ENCODE measurements around the gene SIPA1L3.
A peak's percentile ranks its signal among the peaks of the same experiment; 100 is the strongest.

The SIPA1L3 gene

DNA sequence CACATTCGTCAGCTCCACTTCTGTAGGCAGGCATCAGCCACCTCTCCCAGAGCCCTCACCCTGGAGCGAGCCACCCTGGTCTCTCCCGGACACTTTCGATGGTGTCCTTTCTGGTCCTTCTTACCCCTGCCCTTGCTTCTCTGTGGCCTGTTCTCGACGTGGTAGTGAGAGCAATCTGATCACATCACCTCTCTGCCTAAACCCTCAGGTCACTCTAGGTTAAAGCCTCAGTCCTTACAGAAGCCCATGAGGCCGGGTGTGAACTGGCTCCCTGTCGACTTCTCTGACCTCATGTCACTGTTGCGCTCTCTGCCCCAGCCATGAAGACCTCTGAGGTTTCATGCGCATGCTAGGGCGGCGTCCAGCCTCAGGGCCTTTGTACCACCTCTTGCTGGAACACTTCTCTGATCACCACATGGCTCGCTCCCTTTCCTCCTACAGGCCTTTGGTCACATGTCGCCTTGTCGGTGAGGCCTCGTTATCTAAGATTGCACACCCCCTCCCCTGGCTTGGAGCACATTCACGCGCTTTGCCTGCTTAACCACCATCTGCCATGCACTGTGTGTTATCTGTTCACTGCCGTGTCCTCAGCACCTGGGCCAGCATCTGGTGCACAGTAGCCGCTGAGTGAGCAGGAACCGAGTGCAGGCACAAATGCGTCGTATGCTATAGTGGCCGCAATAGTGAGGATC lies 215.5 kb downstream of the SIPA1L3 start:
- no peak for DNase-seq

DNA sequence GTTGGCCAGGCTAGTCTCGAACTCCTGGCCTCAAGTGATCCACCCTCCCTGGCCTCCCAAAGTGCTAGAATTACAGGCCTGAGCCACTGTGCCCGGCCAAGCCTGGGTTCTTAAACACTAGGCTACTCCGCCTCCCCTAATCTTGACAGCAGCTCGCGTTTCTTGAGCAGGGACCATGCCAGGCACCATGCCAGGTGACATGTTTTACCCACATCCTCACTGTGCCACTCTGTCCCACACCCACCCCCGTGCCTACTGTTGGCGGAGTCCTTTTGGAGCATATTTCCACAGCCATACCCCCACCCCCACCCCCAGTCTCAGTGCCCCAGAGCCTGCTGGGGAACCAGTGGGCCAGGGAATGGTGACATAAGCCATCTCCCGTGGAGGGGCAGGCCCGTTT lies 218.2 kb downstream of the SIPA1L3 start:
- no peak for DNase-seq

DNA sequence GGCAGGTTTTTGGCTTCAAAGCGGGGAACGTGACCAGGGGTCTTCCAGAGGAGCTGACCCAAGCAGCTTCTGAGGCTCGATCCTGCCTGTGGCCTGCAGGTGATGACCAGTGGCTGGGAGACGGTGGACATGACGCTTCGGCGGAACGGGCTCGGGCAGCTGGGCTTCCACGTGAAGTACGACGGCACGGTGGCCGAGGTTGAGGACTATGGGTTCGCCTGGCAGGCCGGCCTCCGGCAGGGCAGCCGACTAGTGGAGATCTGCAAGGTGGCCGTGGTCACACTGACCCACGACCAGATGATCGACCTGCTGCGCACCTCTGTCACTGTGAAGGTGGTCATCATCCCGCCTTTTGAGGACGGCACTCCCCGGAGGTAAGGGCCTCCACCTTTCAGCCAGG lies 223.4 kb downstream of the SIPA1L3 start:
- DNase-seq: no peak

DNA sequence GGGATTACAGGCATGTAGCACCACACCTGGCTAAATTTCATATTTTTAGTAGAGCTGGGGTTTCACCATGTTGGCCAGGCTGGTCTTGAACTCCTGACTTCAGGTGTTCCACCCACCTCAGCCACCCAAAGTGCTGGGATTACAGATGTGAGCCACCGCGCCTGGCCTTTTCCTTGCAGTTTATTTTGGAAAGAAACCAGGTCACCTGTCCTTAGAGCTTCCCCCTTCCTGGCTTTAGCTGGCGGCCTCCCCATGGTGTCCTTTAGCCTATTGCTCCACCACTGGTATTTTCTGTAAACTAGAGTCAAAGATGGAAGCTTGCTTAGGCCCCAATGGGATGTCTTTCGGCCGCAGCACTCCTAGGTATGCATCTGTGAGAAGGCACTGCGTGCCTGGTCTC lies 225.8 kb downstream of the SIPA1L3 start:
- DNase-seq: no peak

DNA sequence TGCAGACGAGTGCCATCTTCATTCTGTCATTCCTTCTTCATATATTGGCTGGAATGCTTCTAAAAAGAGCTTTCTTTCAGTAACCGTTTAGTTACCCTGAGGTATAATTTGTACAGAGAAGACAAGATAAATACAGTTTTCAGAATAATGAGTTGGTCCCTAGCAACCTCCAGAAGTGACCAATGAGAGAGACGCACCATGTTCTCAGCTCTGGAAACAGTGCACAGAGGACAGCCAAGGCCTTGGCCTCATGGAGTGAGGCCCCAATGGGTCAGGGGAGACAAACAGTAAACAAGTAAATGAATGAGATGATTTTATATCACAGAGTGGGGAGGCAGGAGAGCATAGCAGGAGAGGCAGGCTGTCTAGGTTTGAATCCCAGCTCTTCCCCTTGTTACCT lies 226.3 kb downstream of the SIPA1L3 start:
- DNase-seq: no peak

DNA sequence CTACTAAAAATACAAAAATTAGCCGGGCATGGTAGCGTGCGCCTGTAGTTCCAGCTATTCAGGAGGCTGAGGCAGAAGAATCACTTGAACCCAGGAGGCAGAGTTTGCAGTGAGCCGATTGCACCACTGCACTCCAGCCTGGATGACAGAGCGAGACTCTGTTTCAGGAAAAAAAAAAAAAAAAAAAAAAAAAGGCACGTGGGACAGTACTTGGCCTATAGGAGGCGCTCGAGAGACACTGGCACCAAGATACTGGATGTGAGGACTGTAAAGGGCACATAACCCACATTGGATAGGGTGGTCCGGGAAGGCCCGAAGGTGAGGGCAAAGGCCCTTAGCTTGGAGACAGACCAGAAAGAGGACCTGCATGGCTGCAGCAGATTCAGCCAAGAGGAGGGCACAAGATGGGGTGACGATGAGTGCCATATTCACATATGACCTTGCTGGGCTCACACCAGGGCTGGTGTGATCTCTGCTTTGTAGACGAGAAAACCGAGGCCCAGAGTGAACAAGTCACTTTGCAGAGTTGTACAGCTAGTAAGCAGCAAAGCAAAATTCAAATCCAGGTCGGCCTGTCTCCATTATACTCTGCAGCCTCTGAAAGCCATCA lies 227.6 kb downstream of the SIPA1L3 start:
- DNase-seq: peak; percentile 30

DNA sequence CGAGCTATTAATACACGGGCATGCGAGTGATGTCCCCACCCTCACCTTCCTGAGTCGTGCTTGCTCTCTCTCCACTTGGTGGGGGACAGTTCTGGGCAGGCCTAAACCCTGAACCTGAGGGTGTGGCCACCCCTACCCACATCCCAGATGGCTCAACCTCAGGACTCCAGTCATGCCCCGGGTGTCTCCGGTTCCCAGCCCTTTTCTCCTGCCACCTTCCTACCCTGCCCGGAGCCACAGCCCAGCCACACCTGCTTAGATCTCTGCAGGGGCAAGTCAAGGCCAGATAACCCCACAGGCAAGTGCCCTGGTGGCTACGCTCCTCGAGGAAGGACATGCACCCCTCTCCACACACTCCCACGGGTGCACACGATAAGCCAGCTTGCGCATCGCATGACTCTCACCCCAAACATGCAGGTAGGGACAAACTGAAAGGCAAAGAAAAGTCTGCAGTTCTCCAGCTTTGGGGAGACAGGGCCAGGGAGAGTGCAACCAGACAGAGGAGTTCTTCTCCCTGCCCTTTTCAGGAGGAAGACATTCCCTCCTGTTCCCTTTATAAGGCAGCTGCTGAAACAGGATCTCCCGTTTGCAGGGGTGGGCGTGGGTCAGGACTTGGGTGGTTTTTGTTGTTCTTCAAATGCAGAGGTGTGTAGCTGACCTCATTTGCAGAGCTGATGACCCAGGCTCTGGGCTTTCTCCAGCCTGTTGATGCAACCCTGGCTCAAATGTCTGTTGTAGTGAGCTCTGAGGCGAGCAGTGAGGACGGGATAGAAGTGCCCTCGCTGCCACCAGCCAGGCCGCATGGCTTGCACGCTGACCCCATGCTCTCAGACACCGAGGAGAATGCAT lies 228.4 kb downstream of the SIPA1L3 start:
- no peak for DNase-seq

DNA sequence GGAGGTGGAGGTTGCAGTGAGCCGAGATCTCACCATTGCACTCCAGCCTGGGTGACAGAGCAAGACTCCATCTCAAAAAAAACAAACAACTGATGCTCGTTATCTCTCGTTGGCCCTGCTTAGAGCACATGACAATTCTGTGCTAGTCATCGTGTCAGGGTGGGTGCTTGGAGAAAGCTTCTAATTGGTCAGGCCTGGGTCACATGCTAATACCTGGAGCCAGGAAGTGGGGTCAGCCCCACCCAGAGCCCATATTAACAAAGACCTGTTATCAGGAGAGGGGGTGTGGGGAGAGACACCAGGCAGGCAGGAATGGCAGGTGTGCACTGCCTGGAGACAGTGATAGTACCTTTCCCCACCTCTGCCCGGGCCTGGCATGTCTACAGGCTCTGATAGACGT lies 232.1 kb downstream of the SIPA1L3 start:
- DNase-seq: no peak

DNA sequence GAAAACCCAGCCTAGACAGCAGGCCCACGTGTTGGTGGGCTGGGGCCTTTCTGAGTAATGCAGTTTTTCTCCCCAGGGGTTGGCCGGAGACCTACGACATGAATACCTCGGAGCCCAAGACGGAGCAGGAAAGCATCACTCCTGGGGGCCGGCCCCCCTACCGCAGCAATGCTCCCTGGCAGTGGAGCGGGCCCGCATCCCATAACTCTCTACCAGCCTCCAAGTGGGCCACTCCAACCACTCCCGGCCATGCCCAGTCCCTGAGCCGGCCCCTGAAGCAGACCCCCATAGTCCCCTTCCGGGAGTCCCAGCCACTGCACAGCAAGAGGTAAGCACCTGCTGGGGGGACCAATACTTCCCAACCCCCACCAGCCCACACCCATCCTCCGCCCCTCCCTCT lies 234.1 kb downstream of the SIPA1L3 start:
- DNase-seq: no peak

DNA sequence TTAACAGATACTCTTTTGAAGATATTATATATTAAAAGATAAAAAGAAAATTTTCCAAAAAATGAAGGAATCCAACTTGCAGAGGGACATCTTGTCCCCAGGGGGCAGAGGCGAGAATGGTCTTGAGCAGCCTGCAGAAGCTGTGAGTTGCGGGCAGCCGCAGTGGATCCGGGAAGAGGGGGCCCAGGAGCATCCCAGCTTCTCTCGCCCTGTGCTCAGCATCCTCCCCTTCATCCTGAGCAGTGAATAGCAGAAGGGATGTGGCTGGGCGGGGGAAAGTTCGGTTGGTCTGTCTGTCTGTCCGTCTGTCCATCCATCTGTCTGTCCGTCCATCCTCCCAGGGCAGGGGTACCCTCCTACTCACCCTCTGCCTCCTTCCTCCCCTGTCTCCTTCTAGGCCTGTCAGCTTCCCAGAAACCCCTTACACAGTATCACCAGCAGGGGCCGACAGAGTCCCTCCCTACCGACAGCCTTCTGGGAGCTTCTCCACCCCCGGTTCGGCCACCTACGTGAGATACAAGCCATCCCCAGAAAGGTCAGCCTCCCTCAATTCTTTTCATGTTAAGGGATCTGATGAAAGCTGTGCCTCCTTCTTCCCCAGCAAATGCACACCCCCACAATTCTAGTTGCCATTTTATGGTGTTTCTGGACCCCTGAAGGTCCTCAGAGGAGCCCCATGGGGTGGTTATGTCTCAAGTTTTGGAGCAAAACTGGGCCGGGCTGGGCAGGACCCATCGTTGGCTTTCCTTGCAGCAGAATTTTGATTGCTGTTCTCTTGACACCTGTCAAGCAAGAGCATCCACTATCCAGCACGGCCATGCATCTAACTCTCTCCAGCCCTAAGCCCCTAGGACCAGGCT lies 235.4 kb downstream of the SIPA1L3 start:
- DNase-seq: peak; percentile 32

DNA sequence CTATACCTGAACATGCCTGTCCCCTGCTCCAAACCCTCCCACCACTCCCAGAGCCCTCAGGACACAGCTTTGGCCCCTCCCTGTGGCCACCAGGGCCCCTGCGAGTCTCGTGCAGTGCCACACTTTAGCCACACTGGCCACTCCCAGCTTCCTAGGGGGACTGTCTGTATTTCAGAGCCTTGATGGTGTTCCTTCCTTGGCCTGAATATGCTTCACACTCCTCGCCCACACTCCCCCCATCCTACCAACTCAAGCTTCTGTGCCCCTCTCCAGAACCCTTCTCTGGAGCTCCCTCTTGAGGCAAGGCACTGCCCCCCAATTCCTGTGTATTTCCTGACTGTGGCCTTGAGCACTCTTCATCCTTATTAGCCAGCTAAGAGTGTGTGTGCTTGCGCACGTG lies 236.8 kb downstream of the SIPA1L3 start:
- DNase-seq: no peak

DNA sequence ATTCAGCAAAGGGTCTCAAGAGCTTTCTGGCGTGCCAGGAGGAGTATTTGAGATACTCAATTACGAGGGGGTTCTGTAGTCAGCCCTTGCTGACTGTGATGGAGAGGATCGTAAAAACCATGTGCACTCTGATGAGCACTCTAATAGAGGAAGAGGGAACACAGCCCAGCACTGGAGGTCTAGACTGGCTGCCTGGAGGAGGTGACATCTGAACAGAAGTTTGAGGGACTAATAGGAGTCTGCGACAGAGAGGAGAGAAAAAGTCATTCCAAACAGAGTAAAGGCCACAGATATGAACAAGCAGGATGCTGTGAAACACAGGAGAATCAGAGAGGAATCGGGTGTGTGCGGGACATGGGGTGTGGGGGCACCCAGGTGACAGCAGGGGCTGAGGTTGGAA lies 237.7 kb downstream of the SIPA1L3 start:
- no peak for DNase-seq

DNA sequence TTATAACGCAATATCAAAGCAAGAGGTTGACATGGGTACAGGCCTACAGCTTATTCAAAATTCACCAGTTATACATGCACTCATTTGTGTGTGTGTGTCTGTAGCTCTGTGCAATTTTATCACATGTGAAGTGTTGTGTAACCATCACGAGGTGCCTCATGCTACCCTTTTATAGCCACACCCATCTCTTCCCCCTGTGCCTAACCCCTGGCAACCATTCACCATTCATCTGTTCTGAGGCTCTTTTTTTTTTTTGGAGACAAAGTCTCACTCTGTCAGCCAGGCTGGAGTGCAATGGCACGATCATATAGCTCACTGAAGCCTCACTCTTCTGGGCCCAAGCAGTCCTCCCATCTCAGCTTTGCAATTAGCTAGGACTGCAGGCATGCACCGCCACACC lies 238.6 kb downstream of the SIPA1L3 start:
- DNase-seq: no peak

DNA sequence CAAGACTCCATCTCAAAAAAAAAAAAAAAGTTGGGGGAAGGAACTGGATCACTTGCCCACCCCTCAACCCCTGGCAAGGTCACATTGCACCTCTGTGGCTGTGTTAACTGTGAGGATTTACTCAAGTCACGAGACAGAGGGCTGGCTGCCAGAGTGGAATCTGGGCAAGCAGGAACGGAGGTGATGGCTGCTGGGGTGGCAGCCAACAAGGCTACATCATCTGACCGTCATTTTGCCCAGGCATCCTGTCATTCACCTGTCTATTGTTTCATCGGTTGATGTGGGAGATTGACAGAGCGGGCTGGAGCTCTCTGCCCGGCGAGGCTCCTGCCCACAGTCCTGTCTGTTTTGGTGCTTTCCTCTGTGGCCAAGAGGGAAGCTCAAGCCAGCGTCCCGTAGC lies 241.3 kb downstream of the SIPA1L3 start:
- no peak for DNase-seq

DNA sequence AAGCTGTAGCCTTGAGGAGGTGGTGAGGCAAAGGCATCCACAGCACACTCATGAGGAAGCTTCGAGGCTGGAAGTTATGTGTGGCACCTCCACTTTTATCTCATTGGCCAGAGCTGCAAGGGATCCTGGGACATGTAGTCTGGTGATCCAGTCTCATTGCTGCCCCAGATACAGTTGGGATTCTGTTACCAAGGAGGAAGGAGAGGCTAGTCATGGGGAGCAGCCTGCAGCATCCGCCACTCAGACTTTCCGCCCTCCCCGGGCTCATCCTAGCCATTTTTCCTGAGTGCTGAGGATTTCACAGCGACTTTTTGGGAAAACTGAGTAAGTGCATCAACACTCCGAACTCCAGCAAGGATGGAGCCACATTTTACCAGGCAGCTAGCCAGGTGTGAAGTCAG lies 242.7 kb downstream of the SIPA1L3 start:
- DNase-seq: no peak

DNA sequence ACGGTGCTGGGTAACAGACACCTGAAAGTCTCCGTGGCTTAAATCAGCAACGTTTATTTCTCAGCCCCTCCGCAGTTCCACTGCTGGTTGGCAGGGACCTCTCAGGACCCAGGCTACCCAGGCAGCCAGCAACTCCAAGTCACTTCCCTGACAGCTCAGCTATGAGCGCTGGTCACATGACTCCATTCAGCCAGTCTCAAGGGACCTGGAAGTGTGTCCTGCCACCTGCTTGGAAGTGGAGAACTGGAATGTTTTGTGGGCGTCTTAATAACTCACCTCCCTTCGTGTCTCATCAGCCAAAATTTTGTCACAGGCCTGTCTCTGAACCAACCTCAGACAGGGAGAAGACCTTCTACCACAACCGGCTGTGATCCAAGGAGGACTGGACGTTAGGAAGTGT lies 244.2 kb downstream of the SIPA1L3 start:
- DNase-seq: no peak

DNA sequence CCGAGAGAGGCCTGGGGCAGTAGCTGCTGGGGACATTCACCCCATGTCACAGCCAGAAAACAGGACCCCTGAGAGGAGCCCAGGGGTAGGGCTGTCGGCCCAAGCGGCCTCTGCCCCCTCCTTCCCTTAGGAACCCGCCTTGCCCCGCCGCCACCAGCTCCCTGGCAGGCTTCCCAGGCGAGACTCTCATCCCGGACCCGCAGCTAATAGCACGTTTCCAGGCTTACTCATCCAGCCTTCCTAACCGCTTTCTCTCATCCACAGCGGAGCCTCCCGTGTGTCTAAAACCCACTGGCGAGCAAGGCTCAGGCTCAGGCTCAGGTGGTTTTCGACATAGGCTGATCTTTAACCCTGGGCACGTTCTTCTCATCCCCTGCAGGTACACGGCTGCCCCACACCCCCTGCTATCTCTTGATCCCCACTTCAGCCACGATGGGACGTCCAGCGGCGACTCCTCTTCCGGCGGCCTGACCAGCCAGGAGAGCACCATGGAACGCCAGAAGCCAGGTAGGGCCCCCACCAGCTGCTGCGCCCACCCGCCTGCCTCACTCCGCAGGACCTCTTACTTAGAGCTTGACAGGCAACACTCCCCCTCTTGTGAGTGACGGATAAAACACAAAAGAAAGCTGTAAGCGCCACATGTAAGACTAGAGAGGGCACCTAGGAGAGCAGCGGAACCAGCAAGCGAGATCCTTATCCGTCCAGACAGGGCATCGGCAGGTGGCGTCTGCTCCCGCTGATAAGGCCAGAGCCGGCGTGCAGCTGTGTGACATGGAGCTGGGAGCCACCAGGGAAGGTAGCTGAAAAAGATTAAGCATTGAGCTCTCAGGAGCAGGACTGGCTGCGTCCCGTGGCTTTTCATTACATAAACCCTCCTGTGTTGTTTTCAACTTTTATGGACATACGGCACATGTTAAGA lies 245.7 kb downstream of the SIPA1L3 start:
- no peak for DNase-seq

DNA sequence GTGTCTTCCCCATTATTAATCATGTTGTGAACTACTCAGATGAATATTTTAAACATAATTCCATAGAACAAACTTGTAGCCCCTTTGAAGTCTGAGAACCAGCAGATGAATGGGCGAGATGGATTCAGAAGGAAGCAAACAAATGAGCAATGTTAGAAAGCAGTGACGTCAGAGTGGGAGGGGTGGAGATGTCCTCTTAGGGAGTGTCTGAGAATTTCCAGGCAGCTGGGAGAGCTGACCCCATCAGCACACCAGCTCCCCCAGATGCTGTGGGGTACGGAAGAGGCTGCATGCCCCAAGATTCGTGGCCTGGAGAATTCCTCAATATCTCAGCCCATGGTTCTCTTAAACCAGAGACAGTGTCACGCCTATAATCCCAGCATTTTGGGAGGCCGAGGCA lies 248.4 kb downstream of the SIPA1L3 start:
- no peak for DNase-seq

DNA sequence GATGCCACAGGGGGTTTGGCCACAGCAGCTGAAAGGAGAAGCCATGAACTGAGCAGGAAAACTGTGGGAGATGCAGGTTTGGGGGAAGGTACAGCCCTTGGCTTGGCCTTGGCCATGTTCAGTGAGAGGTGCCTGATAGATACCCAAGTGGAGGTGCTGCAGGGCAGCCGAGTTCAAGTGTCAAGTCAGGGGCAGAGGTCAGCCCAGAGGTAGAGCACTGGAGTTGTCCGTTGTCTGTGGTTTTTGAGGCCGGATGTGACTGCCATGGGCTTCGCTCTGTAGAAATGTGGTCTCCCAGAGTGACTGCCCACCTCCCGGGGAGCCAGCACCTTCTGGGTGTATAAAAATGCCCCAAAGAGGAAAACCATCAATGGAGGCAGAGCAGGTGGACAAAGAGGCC lies 251.7 kb downstream of the SIPA1L3 start:
- no peak for DNase-seq

DNA sequence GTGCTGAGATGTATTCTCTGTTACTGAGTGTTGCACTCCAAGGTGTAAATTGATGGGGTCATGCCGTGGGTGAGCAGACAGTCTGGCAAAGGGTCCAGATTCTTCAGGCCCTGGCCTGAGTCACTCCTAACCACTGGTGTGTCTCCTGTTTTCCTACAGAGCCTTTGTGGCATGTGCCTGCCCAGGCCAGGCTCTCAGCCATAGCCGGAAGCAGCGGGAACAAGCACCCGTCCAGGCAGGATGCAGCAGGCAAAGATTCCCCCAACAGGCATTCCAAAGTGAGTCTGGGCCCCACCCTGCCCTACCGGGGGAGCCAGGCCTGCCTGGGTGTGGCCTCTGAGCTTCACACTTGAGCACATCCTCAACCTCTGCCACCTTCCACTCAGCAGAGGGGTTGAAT lies 255.1 kb downstream of the SIPA1L3 start:
- DNase-seq: no peak

DNA sequence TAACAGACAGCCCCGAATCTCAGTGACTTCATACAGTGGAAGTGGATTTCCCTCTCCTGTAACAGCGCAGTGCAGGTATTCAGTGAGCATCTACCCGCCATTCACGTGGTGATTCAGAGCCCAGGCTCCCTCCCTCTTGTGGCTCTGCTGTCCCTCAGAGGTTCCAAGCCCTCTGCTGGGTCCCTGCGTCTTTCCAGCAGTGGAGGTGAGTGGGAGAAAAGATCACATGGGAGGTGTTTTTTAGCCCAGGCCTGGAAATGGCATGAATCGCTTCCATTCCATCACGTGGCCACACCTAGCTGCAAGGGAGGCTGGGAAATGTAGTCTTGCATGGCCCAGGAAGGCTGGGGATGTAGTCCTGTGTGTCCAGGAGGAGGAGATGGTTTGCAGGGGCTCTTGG lies 255.6 kb downstream of the SIPA1L3 start:
- DNase-seq: no peak
